Trophoblast cell (in vitro differentiated cells and primary cell): ENCODE data around the gene LEF1.

ENCODE experiments used
- DNase-seq, 2 donors: peaks; one replicate each; pipeline ENCODE4 v3.0.0-alpha.2; 2016
- H2AFZ ChIP-seq: 2 replicates; pipeline ENCODE4 v1.6.1; 2013; ENCODE audit warnings: low read length, moderate library complexity, mild to moderate bottlenecking; ENCODE audit not compliant: insufficient read depth, poor library complexity
- H2AK5ac ChIP-seq: 2 replicates; pipeline ENCODE4 v1.6.1; 2013; ENCODE audit warnings: mild to moderate bottlenecking, low read length
- H2BK120ac ChIP-seq: 2 replicates; pipeline ENCODE4 v1.6.1; 2013; ENCODE audit warnings: low read length, mild to moderate bottlenecking, moderate library complexity; ENCODE audit not compliant: insufficient read depth, poor library complexity
- H2BK12ac ChIP-seq: 2 replicates; pipeline ENCODE4 v1.6.1; 2013; ENCODE audit warnings: mild to moderate bottlenecking, low read length, moderate library complexity
- H2BK5ac ChIP-seq: 2 replicates; pipeline ENCODE4 v1.6.1; 2013; ENCODE audit warnings: low read length, low read depth, moderate library complexity, mild to moderate bottlenecking; ENCODE audit not compliant: poor library complexity
- H3K14ac ChIP-seq: 2 replicates; pipeline ENCODE4 v1.6.1; 2013; ENCODE audit warnings: mild to moderate bottlenecking, low read length
- H3K18ac ChIP-seq: 2 replicates; pipeline ENCODE4 v1.6.1; 2013; ENCODE audit warnings: mild to moderate bottlenecking, low read length
- H3K23ac ChIP-seq: 2 replicates; pipeline ENCODE4 v1.6.1; 2013; ENCODE audit warnings: low read length
- H3K27ac ChIP-seq: 2 replicates; pipeline ENCODE4 v1.5.1; 2013; ENCODE audit warnings: low read depth, mild to moderate bottlenecking, inconsistent platforms, low read length, moderate library complexity
- H3K27me3 ChIP-seq: 2 replicates; pipeline ENCODE4 v1.6.1; 2013; ENCODE audit warnings: inconsistent platforms, mild to moderate bottlenecking, low read length, moderate library complexity; ENCODE audit not compliant: insufficient read depth
- H3K36me3 ChIP-seq, 2 experiments: 1 replicate in 1 of 2; 2 replicates in 1 of 2; pipeline ENCODE4 v1.6.1; 2013; ENCODE audit warnings: low read length in 2 of 2, mild to moderate bottlenecking in 2 of 2, moderate library complexity in 1 of 2; ENCODE audit not compliant: insufficient read depth in 2 of 2, control insufficient read depth in 1 of 2
- H3K4ac ChIP-seq: 2 replicates; pipeline ENCODE4 v1.6.1; 2013; ENCODE audit warnings: low read depth, mild to moderate bottlenecking, low read length, moderate library complexity
- H3K4me1 ChIP-seq, 2 experiments: 1 replicate in 1 of 2; 2 replicates in 1 of 2; pipeline ENCODE4 v1.6.1; 2013; ENCODE audit warnings: low read length in 2 of 2, mild to moderate bottlenecking in 2 of 2, moderate library complexity in 1 of 2; ENCODE audit not compliant: insufficient read depth in 2 of 2, control insufficient read depth in 1 of 2
- H3K4me2 ChIP-seq: 2 replicates; pipeline ENCODE4 v1.6.1; 2013; ENCODE audit warnings: inconsistent platforms, mild to moderate bottlenecking, low read length, moderate library complexity
- H3K4me3 ChIP-seq: 2 replicates; pipeline ENCODE4 v1.5.1; 2013; ENCODE audit warnings: mild to moderate bottlenecking, low read depth, low read length, inconsistent platforms
- H3K79me1 ChIP-seq: one replicate; pipeline ENCODE4 v1.6.1; 2013; ENCODE audit warnings: low read length
- H3K79me2 ChIP-seq: 2 replicates; pipeline ENCODE4 v1.6.1; 2013; ENCODE audit warnings: low read length, mild to moderate bottlenecking; ENCODE audit not compliant: control insufficient read depth, insufficient read depth, poor library complexity
- H3K9ac ChIP-seq: 2 replicates; pipeline ENCODE4 v1.6.1; 2013; ENCODE audit warnings: mild to moderate bottlenecking, low read length
- H3K9me3 ChIP-seq: 2 replicates; pipeline ENCODE4 v1.6.1; 2013; ENCODE audit warnings: low read depth, mild to moderate bottlenecking, control low read depth, inconsistent platforms, low read length; ENCODE audit not compliant: insufficient read depth
- H4K12ac ChIP-seq: 2 replicates; pipeline ENCODE4 v1.6.1; 2013; ENCODE audit warnings: low read depth, mild to moderate bottlenecking, low read length, moderate library complexity
- H4K8ac ChIP-seq: 2 replicates; pipeline ENCODE4 v1.6.1; 2013; ENCODE audit warnings: low read depth, mild to moderate bottlenecking, low read length, moderate library complexity
- H4K91ac ChIP-seq: one replicate; pipeline ENCODE4 v1.6.1; 2013; ENCODE audit warnings: low read depth, mild to moderate bottlenecking, low read length, moderate library complexity
- WGBS: extraction: QIAGEN DNeasy Blood & Tissue Kit; methylation state at CpG from one replicate; pipeline ENCODE4 v1.1.7; 2013; ENCODE audit warnings: missing lambda C conversion rate; ENCODE audit not compliant: insufficient read length, insufficient coverage; ENCODE audit errors: extremely low coverage; 5-methylcytosine and 5-hydroxymethylcytosine counted together

Gene LEF1

DNA sequence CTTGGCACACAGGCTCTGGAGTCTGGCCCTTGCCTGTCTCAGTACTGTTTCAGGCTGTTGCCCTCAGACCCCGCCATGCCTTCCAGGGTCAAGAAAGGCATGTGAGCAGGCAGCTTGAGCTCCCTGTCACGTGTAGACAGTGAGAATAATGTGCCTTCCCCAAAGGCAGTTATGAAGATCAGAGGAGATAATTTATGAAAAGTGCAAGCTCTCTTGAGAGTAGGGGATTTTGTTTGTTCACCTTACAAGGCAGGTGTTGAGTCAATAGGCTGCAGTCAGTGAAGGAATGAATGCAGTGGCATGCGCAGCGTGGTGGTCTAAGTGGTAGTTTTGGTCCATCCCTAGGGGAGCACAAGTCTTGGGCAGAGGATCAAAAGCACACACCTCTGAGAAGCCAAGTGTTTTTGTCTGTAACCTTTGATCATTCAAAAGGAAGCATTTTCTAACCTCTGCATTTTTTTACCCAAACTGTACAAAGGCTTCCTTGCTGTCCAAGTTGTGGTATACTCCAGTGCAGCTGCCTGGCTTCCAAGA, 164.7 kb downstream of the LEF1 start:
- no peak overlapping the region for H3K27ac ChIP-seq
- no peak overlapping the region for H4K12ac ChIP-seq
- no peak overlapping the region for H3K14ac ChIP-seq
- WGBS = no CpG with 5 or more reads among the region's 4 CpGs
- H3K9ac ChIP-seq = no peak overlapping the region
- H2BK5ac ChIP-seq = no peak overlapping the region
- H2BK120ac ChIP-seq = no peak overlapping the region
- H3K79me1 ChIP-seq = no peaks in the 10 kb centered on the region
- no peak overlapping the region for H3K4me2 ChIP-seq
- H2AFZ ChIP-seq = no peak overlapping the region
- H4K8ac ChIP-seq = no peak overlapping the region
- DNase-seq = no peak
- no peaks in the 10 kb centered on the region for H3K9me3 ChIP-seq
- no peak overlapping the region for H2BK12ac ChIP-seq
- H3K4ac ChIP-seq = no peak overlapping the region
- H3K79me2 ChIP-seq = no peaks in the 10 kb centered on the region
- H3K27me3 ChIP-seq = no peaks in the 10 kb centered on the region
- H3K4me1 ChIP-seq = peaks cover 2 to 4% of the 10 kb centered on the region in 2 experiments
- no peak overlapping the region for H3K18ac ChIP-seq
- H3K36me3 ChIP-seq = no peaks in the 10 kb centered on the region
- no peak overlapping the region for H2AK5ac ChIP-seq
- no peak overlapping the region for H3K4me3 ChIP-seq
- no peak overlapping the region for H4K91ac ChIP-seq
- H3K23ac ChIP-seq = no peak overlapping the region

DNA sequence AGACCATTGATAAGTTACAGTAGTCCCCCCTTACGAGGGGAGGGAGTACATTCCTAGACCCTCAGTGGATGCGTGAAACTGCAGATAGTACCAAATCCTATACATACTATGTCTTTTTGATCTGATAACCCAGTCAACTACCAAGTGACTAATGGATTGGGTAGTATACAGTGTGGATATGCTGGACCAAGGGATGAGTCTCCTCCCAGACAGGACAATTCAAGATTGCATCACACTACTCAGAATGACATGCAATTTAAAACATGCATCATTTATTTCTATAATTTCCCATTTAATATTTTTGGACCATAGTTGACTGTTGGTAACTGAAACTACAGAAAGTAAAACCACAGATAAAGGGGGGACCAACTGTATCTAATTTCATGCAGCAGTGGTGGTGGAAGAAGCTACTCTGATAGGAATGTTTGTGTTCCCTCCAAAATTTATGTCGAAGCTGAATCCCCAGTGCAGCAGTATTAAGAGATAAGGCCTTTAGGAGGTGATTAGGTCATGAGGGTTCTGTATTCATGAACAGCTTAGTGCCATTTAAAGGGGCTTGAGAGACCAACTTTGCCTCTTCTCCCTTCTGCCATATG, 167.1 kb downstream of the LEF1 start:
- WGBS = no CpG with 5 or more reads among the region's 3 CpGs
- Histone ChIP-seq H3K79me1 (no peaks in the 10 kb centered on the region), H2BK120ac (no peak overlapping the region), H3K9me3 (no peaks in the 10 kb centered on the region), H3K36me3 (no peaks in the 10 kb centered on the region), H3K9ac (no peak overlapping the region), H2AK5ac (no peak overlapping the region), H3K4ac (no peak overlapping the region), H3K23ac (no peak overlapping the region), H3K27ac (no peak overlapping the region), H3K18ac (no peak overlapping the region), H3K79me2 (no peaks in the 10 kb centered on the region), H3K4me2 (no peak overlapping the region), H2BK5ac (no peak overlapping the region), H2BK12ac (no peak overlapping the region), H3K4me1 (peaks cover 13 to 16% of the 10 kb centered on the region in 2 experiments), H3K27me3 (no peaks in the 10 kb centered on the region), H3K4me3 (no peak overlapping the region), H2AFZ (no peak overlapping the region), H4K8ac (no peak overlapping the region), H4K12ac (no peak overlapping the region), H3K14ac (no peak overlapping the region), H4K91ac (no peak overlapping the region)
- peak in 1 of 2 donors; percentile 12 for DNase-seq

DNA sequence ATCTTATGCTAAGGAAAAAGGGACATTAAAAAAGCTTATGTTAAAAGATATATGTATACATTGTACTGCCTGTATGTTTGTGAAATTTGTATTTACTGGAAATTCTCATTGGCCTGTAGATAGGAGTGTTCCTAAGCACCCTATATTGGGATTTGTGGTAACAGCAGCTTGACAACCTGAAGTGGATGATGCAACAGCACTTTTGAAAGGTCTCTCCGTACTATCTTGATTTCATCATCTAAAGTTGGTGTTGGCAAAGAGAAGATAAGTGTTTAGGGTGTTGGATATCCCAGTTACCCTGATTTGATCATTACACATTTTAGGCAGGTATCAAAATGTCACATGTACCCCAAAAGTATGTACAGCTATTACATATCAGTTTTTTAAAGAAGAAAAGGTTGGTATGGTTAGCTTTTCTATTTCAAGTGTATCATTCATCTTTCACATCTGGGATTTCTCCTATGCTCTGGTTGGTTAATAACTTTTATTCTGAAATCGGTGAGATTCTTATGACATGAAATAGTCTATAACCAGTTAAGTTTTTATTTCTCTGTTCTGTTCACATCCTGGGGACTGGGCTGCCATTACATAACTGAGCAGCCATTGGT, 168.7 kb downstream of the LEF1 start:
- H2BK120ac ChIP-seq = no peak overlapping the region
- no peak overlapping the region for H3K23ac ChIP-seq
- H3K27me3 ChIP-seq = no peaks in the 10 kb centered on the region
- H4K12ac ChIP-seq = no peak overlapping the region
- WGBS = no CpG with 5 or more reads among the region's 2 CpGs
- H3K18ac ChIP-seq = no peak overlapping the region
- H3K79me2 ChIP-seq = no peaks in the 10 kb centered on the region
- no peak overlapping the region for H2BK12ac ChIP-seq
- H3K4ac ChIP-seq = no peak overlapping the region
- peak in 1 of 2 donors; percentile 50 for DNase-seq
- H4K91ac ChIP-seq = no peak overlapping the region
- H3K4me1 ChIP-seq = peaks cover 13 to 16% of the 10 kb centered on the region in 2 experiments
- H2AFZ ChIP-seq = no peak overlapping the region
- H3K9me3 ChIP-seq = no peaks in the 10 kb centered on the region
- H2AK5ac ChIP-seq = no peak overlapping the region
- no peak overlapping the region for H3K9ac ChIP-seq
- no peak overlapping the region for H3K4me3 ChIP-seq
- H3K27ac ChIP-seq = no peak overlapping the region
- no peak overlapping the region for H2BK5ac ChIP-seq
- H3K4me2 ChIP-seq = no peak overlapping the region
- no peak overlapping the region for H4K8ac ChIP-seq
- H3K79me1 ChIP-seq = no peaks in the 10 kb centered on the region
- H3K36me3 ChIP-seq = no peaks in the 10 kb centered on the region
- no peak overlapping the region for H3K14ac ChIP-seq

DNA sequence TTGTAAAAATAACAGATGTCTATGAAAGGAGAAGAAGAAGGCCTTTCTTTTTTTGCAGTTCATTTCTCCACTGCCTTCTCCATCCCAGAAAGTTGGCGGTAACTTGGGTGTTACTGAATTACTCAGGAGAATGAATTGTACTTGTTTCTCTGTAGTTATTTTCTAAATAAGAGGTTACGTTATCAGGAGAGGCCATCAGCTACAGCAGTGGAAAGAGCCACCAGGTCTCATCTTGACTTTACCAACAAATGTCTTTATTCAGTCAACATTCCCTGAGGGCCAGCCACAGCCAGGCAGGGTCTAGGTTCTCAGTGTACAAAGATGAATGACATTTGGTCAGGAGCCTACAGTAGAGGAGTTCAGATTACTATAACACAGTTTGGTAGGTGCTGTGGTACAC, 170.9 kb downstream of the LEF1 start:
- Histone ChIP-seq H3K27ac (peak overlapping the region; percentile 33), H2BK120ac (no peak overlapping the region), H3K14ac (no peak overlapping the region), H4K12ac (no peak overlapping the region), H2AFZ (no peak overlapping the region), H4K91ac (no peak overlapping the region), H3K4me2 (no peak overlapping the region), H3K79me2 (no peaks in the 10 kb centered on the region), H2AK5ac (no peak overlapping the region), H3K4me1 (peaks cover 10 to 12% of the 10 kb centered on the region in 2 experiments), H3K9me3 (no peaks in the 10 kb centered on the region), H4K8ac (no peak overlapping the region), H3K23ac (no peak overlapping the region), H3K9ac (no peak overlapping the region), H3K79me1 (no peaks in the 10 kb centered on the region), H2BK12ac (no peak overlapping the region), H3K27me3 (no peaks in the 10 kb centered on the region), H3K36me3 (no peaks in the 10 kb centered on the region), H3K18ac (no peak overlapping the region), H3K4ac (no peak overlapping the region), H3K4me3 (no peak overlapping the region), H2BK5ac (no peak overlapping the region)
- no peak for DNase-seq
- no CpG with 5 or more reads among the region's 2 CpGs for WGBS
